PFSK-1 (cell line): Measurements from ENCODE around the gene BAZ2B.

ENCODE experiments used
- FOXP2 ChIP-seq: optimal IDR thresholded peaks from 2 replicates; pipeline ENCODE3; 2011; ENCODE audit warnings: borderline replicate concordance, control low read depth, inconsistent platforms; ENCODE audit not compliant: insufficient read depth; ENCODE audit errors: extremely low read length, extremely low read depth
- POLR2AphosphoS5 ChIP-seq: IDR thresholded peaks from 2 replicates; pipeline ENCODE4 v1.6.1; 2012; ENCODE audit warnings: low read depth, mild to moderate bottlenecking, control low read depth, low read length, moderate library complexity
- SIN3A ChIP-seq: IDR thresholded peaks from 2 replicates; pipeline ENCODE4 v1.6.1; 2012; ENCODE audit warnings: mild to moderate bottlenecking, low read length, moderate library complexity, borderline replicate concordance; ENCODE audit not compliant: insufficient read depth
- TAF1 ChIP-seq: IDR thresholded peaks from 2 replicates; pipeline ENCODE4 v1.6.1; 2012; ENCODE audit warnings: low read length, control low read depth, borderline replicate concordance; ENCODE audit not compliant: insufficient read depth
- TF ChIP-seq, protein P1 (sequence below), 2 experiments: IDR thresholded peaks; 2 replicates each; pipeline versions ENCODE4 v1.6.1 to v1.8.0; 2011 to 2012; ENCODE audit warnings: low read depth in 2 of 2, low read length in 2 of 2, control low read depth in 1 of 2, inconsistent platforms in 1 of 2, mild to moderate bottlenecking in 1 of 2, moderate library complexity in 1 of 2; ENCODE audit not compliant: insufficient read depth in 1 of 2

DNA sequence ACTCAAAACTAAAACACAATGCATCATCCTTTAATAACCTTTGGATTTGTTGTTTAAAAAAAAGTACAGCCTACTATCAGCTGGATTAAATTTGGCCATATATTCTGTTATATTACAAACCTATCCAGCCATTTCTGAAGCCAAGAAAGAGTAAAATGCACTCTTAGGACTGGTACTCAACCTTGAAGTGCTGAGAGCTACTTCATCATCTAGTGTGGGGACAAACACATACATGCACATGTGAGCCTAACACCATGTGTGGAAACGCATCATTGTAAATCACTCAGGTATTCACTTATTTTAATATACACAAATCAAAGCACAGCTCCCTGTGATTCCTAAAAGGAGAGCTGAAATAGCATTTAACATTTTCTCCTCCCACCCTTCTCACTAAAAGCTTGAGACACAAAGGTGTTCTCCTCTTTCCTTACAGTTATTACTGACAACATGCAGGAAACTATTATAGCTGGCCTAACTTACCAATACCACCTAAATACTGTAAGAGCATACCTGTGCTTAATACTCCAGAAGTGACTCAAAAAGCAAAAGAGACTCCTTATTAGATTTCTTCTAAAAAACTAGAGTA, 7.5 kb downstream of the BAZ2B start:
- TF ChIP-seq POLR2AphosphoS5, result no peak
- TF ChIP-seq, protein P1, sequence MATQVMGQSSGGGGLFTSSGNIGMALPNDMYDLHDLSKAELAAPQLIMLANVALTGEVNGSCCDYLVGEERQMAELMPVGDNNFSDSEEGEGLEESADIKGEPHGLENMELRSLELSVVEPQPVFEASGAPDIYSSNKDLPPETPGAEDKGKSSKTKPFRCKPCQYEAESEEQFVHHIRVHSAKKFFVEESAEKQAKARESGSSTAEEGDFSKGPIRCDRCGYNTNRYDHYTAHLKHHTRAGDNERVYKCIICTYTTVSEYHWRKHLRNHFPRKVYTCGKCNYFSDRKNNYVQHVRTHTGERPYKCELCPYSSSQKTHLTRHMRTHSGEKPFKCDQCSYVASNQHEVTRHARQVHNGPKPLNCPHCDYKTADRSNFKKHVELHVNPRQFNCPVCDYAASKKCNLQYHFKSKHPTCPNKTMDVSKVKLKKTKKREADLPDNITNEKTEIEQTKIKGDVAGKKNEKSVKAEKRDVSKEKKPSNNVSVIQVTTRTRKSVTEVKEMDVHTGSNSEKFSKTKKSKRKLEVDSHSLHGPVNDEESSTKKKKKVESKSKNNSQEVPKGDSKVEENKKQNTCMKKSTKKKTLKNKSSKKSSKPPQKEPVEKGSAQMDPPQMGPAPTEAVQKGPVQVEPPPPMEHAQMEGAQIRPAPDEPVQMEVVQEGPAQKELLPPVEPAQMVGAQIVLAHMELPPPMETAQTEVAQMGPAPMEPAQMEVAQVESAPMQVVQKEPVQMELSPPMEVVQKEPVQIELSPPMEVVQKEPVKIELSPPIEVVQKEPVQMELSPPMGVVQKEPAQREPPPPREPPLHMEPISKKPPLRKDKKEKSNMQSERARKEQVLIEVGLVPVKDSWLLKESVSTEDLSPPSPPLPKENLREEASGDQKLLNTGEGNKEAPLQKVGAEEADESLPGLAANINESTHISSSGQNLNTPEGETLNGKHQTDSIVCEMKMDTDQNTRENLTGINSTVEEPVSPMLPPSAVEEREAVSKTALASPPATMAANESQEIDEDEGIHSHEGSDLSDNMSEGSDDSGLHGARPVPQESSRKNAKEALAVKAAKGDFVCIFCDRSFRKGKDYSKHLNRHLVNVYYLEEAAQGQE (IDR thresholded peaks at IDR 0.05; ENCODE audit: insufficient read depth in 1 of 2, low read depth in 2 of 2, low read length in 2 of 2), result no peak
- TF ChIP-seq SIN3A, result no peak
- TF ChIP-seq TAF1, result no peak
- TF ChIP-seq FOXP2, result no peak
